Upper lobe of left lung (tissue), 4 donors: ENCODE measurements around the gene ZSCAN21.
"Not testable (repeated sequence)": the region's sequence is repeated elsewhere in the genome, so short reads cannot be mapped to it uniquely, and the experiment has no call there.

Source experiments
- POLR2AphosphoS5 ChIP-seq, 2 donors: sonication (generic); formaldehyde crosslinking; IDR thresholded peaks; one replicate each; pipeline ENCODE4 v1.5.1; 2017; ENCODE audit warnings: antibody characterized with exemption in 2 of 2
- TF ChIP-seq, protein P1 (sequence below), 6 experiments: fragments of 450-650 bp in 4 of 6; fragments of 200-600 bp in 2 of 6; sonication (generic) in 2 of 6; IDR thresholded peaks; one replicate each; pipeline ENCODE4 v1.5.1; 2016 to 2019; ENCODE audit warnings: antibody characterized with exemption in 6 of 6

- TF ChIP-seq, protein P1, sequence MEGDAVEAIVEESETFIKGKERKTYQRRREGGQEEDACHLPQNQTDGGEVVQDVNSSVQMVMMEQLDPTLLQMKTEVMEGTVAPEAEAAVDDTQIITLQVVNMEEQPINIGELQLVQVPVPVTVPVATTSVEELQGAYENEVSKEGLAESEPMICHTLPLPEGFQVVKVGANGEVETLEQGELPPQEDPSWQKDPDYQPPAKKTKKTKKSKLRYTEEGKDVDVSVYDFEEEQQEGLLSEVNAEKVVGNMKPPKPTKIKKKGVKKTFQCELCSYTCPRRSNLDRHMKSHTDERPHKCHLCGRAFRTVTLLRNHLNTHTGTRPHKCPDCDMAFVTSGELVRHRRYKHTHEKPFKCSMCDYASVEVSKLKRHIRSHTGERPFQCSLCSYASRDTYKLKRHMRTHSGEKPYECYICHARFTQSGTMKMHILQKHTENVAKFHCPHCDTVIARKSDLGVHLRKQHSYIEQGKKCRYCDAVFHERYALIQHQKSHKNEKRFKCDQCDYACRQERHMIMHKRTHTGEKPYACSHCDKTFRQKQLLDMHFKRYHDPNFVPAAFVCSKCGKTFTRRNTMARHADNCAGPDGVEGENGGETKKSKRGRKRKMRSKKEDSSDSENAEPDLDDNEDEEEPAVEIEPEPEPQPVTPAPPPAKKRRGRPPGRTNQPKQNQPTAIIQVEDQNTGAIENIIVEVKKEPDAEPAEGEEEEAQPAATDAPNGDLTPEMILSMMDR (IDR thresholded peaks at IDR 0.05), result not testable (repeated sequence)
- not testable (repeated sequence) for TF ChIP-seq POLR2AphosphoS5 (IDR thresholded peaks at IDR 0.05)
Observed at GRCh38 chr7:100009952-100010351, 39.6 kb upstream of the ZSCAN21 start.
